Renal pelvis (tissue), 4 donors: Measurements from ENCODE around the gene ADAMTSL2. TPM values are rescaled to one million over a fixed set of nuclear protein-coding genes. Genes with fewer than 3 reads are reported as not detected.

Experiments used
- DNase-seq: peaks from one replicate; pipeline ENCODE4 v3.0.0-alpha.2; 2013
- polyA plus RNA-seq, 3 donors: library from polyadenylated mRNA; unstranded; fragments of 120-200 nt; gene quantifications; one replicate each; pipeline ENCODE4 v1.2.1, GENCODE V29; 2013; ENCODE audit not compliant: insufficient read length in 3 of 3

Gene ADAMTSL2
- polyA plus RNA-seq, 3 donors: 1.5 to 1.9 (median 1.6) TPM

DNA sequence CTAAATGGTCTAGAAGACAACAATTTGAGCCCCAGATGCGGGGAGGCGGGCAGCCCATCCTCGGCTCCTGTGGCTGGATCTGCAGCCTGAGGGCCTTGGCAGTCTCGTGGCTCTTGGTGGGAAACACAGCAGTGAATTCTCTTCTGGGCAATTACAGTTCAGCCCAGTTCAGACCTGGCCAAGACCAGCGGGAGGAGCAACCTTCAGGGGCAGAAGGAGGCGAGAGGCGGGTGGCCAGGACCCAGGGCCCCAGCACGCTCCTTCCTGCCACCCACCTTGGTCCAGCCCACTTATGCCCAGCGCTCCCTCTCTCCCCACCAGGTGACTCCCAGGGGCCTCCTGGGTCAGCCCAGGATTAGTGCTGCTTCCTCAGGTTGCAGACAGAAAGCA lies 17.5 kb upstream of the ADAMTSL2 start:
- no peak for DNase-seq

GRCh38 chr9:133517711-133518110 lies 16.8 kb upstream of the ADAMTSL2 start:
- DNase-seq: no peak

- DNase-seq: no peak
Observed at GRCh38 chr9:133518200-133518599, 16.3 kb upstream of the ADAMTSL2 start.

DNA sequence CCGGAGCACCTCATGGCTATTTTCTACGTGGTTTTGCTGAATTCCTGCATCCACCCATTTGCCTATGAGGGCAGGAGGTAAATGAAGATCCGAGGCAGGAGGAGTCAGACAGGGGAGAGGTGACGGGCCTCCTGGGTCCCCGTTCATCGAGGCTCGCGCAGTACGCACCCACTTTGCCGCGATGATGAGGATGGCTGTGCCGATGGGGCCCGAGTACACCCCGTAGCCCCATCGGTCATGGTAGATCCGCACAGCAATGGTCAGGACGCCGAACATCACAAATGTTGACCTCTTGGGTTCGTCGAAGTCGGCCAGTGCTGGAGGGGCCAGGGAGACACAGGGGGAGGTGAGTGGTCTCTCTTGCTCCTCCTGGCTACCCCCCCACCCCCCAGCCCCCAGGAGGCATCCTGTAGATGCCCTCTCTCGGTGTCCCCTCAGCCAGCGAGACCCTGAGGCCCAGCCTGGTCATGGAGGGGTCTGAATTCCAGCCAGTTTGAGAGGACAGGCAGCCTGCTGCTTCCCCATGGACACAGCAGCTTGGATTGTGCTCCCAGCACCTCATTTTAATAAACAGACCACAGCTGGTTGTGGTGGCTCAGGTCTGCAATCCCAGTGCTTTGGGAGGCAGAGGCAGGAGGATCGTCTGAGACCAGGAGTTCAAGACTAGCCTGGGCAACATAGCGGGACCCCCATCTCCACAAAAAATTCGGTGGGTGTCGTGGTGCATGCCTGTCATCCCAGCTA lies 15.6 kb upstream of the ADAMTSL2 start:
- DNase-seq: no peak

DNA sequence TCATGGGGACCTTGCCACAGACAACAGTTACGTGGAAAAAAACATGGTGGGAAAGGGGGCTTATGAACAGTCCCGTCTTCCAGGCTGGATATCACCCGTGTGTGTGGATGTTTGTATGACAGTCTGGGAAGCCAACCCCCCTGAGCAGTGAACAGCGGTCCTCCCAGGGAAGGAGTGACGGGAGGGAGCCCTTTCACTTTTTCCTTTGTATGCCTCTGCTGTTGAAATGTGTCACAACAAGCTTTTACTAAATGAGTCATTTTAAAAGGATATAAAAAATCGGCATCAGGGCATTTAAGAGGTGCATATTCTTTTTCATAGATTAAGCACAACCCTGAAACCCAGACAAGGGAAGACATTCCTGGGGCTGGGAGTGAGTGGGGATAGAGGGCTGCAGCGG lies 14.8 kb upstream of the ADAMTSL2 start:
- DNase-seq: no peak

- no peak for DNase-seq
Observed at GRCh38 chr9:133520121-133520835, 14.2 kb upstream of the ADAMTSL2 start.

GRCh38 chr9:133521122-133522072 lies 13.1 kb upstream of the ADAMTSL2 start:
- DNase-seq: no peak

- DNase-seq: no peak
Observed at GRCh38 chr9:133522073-133522910, 12.2 kb upstream of the ADAMTSL2 start.

DNA sequence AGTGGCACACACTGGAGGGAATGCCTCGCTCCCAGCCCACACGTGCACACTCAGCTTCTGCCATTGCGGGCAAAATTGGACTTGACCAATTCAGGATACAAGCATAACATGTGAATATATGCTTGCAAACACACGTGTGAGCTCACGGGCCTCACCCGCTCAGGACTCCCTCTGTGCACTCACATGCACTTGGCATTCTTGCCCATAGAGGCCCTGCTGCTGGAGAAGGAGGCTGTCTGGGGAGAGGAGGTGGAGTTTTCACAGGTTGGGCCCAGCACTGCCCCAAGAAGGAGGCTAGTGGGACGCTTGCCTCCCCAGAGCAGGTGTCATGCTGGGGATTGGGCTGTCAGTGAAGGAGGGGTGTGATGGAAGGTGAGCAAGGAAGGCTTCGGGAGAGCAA lies 11.4 kb upstream of the ADAMTSL2 start:
- no peak for DNase-seq

DNA sequence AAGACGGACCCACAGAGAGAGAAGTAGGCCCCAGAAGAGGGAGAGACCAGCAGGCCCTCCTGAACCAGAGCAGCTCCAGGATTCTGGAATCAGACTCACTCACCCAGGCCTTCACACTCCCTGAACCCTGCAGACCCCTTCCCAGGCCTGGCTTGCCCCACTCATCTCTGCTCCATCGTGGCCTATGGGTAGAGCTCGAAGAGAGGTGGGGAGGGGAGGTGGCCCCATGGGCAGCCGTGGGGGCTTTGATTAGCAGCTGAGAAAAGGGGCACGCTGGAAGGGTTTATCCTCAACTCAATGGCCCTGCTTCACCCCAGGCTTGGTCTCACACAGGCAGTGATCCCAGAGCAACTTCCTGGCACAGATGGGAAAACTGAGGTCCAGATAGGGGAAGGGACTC lies 10.4 kb upstream of the ADAMTSL2 start:
- DNase-seq: no peak

DNA sequence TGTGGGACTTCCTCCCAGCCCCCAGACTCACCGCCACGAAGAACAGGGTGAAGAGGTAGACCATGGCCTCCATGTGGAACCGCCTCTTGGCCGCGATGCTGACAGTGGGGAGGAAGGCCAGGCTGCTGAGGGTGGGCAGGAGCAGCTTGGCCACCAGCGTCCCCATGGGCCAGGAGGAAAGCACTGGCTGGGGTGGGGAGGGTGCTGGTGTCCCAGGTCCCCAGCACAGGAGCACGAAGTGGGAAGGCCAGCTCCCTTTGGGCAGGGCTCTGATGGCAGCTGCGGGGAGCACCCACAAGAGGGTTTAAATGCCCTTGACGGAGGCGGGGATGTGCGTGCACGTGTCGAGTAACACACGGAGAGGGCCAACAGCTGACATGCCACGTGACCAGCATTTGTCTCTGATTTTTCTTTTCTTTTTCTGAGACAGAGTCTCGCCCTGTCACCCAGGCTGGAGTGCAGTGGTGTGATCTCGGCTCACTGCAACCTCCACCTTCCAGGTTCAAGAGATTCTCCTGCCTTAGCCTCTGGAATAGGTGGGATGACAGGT lies 9.8 kb upstream of the ADAMTSL2 start, which contains the start of gene MYMK:
TSS of gene MYMK (minus strand) at position 281 of the 550 bp plus-strand sequence. CDS start at position 166, 115 bp downstream.
- DNase-seq: no peak

- no peak for DNase-seq
Observed at GRCh38 chr9:133525677-133526076, 8.8 kb upstream of the ADAMTSL2 start.

DNA sequence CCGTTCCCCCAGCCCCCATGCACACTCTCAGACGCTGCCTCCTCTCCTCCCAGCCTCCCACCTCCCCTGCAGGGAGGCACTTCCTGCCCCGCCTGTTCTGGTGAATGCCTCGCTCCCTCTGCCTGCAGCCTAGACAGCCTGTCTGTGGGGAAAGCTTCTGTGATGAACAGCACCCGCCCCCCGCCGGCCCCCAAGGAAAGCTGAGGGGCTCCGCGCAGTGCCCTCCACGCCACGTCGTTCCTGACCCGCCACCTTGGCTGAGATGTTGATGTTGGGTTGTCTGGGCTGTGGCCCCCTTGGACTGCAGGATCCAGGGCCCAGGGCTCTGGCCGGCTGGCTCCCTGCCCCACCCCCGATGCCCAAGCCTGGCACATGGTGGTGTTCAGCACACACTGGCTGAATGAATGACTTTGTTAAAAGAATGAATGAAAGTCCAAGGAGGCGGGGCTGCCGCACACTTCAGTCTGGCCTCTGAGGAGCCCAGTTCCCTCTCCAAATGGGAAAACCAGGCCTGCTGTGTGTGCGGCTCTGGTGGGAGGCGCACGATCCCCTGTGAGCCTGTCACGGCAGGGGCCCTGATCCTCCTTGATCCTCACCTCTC lies 7.7 kb upstream of the ADAMTSL2 start:
- DNase-seq: no peak

- DNase-seq: peak; percentile 72
Observed at GRCh38 chr9:133527444-133527920, 7.0 kb upstream of the ADAMTSL2 start.

DNA sequence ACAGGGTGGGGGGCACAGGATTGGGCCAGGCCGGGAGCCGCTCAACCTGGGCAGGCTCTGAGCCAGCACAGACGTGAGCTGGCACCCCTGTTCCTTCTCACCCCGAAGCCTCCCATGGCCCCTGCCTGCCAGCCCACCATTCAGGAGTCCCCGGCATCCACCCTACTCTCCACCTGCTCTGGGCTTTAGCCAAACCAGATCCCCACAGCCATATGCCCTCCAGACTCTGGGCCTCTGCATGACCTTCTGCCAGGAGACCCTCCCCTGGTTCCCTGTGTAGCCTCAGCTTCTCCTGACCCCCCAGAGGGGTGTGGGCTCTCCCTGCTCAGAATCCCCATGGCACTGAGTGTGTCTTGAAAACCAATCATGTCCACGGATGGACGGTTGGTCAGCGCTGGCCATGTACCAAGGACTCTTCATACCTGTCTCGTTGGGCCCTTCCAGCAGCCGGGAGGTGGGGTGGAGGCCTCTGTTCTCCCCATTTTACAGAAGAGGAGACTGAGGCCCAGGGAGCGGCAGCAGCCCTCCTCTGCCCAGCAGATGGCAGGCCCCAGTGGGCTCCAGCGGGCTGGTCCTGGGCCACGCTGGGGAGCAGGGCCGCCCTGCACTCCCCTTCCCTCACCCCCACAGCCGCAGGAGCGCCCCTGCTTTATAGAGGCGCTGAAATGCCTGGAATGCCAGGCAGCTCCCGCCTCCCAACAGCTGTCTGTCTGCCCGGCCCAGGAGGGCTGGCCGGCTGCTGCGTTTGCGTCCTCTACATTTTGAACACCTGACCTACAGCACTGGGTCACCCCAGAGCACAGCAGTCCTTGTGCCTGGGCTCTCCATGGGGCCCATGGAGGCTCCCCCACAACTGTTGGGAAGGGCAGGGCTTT lies 6.3 kb upstream of the ADAMTSL2 start:
- no peak for DNase-seq

DNA sequence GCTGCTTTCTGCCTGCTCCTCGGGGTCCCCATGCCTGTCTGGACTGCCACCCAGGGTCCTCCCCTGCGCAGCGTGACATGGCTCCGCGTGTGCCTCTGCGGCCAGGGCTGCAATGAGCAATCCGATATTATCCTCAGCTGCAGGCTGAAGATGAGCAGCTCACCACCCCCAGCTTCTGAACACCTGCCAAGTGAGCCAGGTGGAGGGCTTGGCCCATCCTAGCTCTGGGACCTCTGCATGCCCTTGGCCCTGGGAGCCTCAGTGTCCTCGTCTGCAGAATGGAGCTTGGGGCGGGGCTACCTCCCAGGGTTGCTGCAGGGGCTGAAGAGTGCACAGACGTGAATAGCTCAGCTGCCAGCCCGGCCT lies 5.6 kb upstream of the ADAMTSL2 start:
- DNase-seq: no peak

DNA sequence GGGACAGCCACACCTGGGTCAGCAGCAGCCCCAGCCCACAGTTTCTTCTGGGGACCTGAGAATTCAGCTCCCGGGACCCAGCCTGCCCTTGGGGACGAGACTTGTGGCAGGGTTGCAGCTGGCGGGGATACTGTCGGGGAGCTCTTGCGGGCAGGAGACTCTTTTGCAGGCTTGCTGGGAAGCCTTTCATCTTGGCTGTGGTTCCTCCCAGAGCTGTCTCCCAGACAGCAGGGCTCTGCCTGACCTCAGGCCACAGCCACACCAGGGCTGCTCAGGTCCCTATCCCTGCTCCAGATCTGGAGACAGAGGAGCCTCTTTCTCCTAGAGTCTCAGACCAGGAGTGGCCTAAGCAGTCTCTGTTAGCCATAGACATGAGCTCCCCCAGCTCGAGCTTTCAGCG lies 5.0 kb upstream of the ADAMTSL2 start:
- DNase-seq: no peak

DNA sequence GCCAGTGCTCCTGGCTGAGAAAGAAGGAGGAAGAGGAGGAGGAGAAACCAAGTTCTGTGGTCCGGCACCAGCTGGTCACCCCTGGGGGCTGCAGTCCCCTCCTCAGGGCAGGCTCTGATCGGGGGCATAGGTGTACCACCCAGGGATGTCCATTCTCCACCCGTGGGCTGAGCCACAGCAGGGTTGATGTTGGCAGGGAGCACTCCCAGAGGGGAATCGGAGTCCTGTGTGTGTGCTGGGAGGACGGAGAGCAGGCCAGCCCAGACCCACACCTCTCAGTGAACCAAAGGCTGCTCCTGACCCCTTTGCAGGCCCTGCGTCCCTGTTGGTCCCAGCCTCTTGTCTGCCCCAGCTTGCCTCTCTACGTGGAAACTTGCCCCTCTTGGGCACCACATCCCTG lies 4.6 kb upstream of the ADAMTSL2 start:
- no peak for DNase-seq

- DNase-seq: no peak
Observed at GRCh38 chr9:133531293-133531692, 3.2 kb upstream of the ADAMTSL2 start.
